GM12878 (cell line): ENCODE data around the gene DCPS. TPM values are rescaled to one million over a fixed set of nuclear protein-coding genes. Genes with fewer than 3 reads are reported as not detected.

Source experiments
- BMI1 ChIP-seq: fragments of 450-650 bp; IDR thresholded peaks from 2 replicates; pipeline ENCODE4 v1.6.1; 2016; ENCODE audit warnings: mild to moderate bottlenecking, moderate library complexity, borderline replicate concordance
- BRCA1 ChIP-seq: IDR thresholded peaks from 2 replicates; pipeline ENCODE4 v1.6.1; 2011; ENCODE audit warnings: low read depth, low read length, improper control_type of control experiment
- CBFB ChIP-seq: IDR thresholded peaks from 2 replicates; pipeline ENCODE4 v1.6.1; 2016; ENCODE audit warnings: antibody characterized with exemption, low read depth
- CREB1 ChIP-seq: IDR thresholded peaks from 2 replicates; pipeline ENCODE4 v1.6.1; 2012; ENCODE audit warnings: low read depth, mild to moderate bottlenecking, inconsistent platforms
- EP300 ChIP-seq, 2 experiments: fragments of 150-350 bp in 1 of 2; IDR thresholded peaks; 2 replicates each; pipeline ENCODE4 v1.6.1; 2011 to 2012; ENCODE audit warnings: low read depth in 2 of 2, low read length in 2 of 2, borderline replicate concordance in 1 of 2, improper control_type of control experiment in 1 of 2, inconsistent platforms in 1 of 2; ENCODE audit not compliant: control insufficient read depth in 1 of 2
- KAT2A ChIP-seq: conservative IDR thresholded peaks from 2 replicates; pipeline ENCODE4 v1.6.1; 2011; ENCODE audit warnings: low read depth, low read length; ENCODE audit not compliant: control insufficient read depth
- KLF5 ChIP-seq: fragments of 450-650 bp; IDR thresholded peaks from 2 replicates; pipeline ENCODE4 v1.6.1; 2014; ENCODE audit warnings: mild to moderate bottlenecking; ENCODE audit not compliant: partially characterized antibody
- MEF2A ChIP-seq: IDR thresholded peaks from 2 replicates; pipeline ENCODE4 v1.6.1; 2011; ENCODE audit warnings: low read depth, mild to moderate bottlenecking, low read length, moderate library complexity; ENCODE audit not compliant: insufficient read depth
- MTA2 ChIP-seq: fragments of 450-650 bp; IDR thresholded peaks from 2 replicates; pipeline ENCODE4 v1.6.1; 2016; ENCODE audit warnings: low read depth, mild to moderate bottlenecking, moderate library complexity
- MYB ChIP-seq: fragments of 150-350 bp; IDR thresholded peaks from 2 replicates; pipeline ENCODE4 v1.6.1; 2014; ENCODE audit warnings: mild to moderate bottlenecking, low read depth, low read length, borderline replicate concordance
- NFYA ChIP-seq: IDR thresholded peaks from 2 replicates; pipeline ENCODE4 v1.6.1; 2011; ENCODE audit warnings: low read depth, mild to moderate bottlenecking, low read length, improper control_type of control experiment, borderline replicate concordance
- RELB ChIP-seq: fragments of 450-650 bp; IDR thresholded peaks from 2 replicates; pipeline ENCODE4 v1.6.1; 2017; ENCODE audit warnings: low read depth, mild to moderate bottlenecking, moderate library complexity
- REST ChIP-seq: IDR thresholded peaks from 2 replicates; pipeline ENCODE4 v1.6.1; 2012; ENCODE audit warnings: mild to moderate bottlenecking, low read depth, low read length
- SIN3A ChIP-seq: IDR thresholded peaks from 2 replicates; pipeline ENCODE4 v1.6.1; 2012; ENCODE audit warnings: low read depth, low read length, improper control_type of control experiment
- SMARCA5 ChIP-seq: fragments of 450-650 bp; IDR thresholded peaks from 2 replicates; pipeline ENCODE4 v1.6.1; 2017; ENCODE audit warnings: mild to moderate bottlenecking
- STAT1 ChIP-seq: fragments of 450-650 bp; conservative IDR thresholded peaks from 2 replicates; pipeline ENCODE4 v1.6.1; 2014; ENCODE audit warnings: antibody characterized with exemption, mild to moderate bottlenecking
- STAT3 ChIP-seq: IDR thresholded peaks from 2 replicates; pipeline ENCODE4 v1.6.1; 2011; ENCODE audit warnings: low read depth, low read length, improper control_type of control experiment
- YBX1 ChIP-seq: fragments of 450-650 bp; IDR thresholded peaks from 2 replicates; pipeline ENCODE4 v1.6.1; 2016; ENCODE audit warnings: antibody characterized with exemption
- ZNF207 ChIP-seq: fragments of 450-650 bp; IDR thresholded peaks from 2 replicates; pipeline ENCODE4 v1.6.1; 2014; ENCODE audit warnings: antibody characterized with exemption, mild to moderate bottlenecking, borderline replicate concordance
- ZNF217 ChIP-seq: fragments of 450-650 bp; IDR thresholded peaks from 2 replicates; pipeline ENCODE4 v1.6.1; 2017; ENCODE audit warnings: antibody characterized with exemption, mild to moderate bottlenecking
- ZNF687 ChIP-seq: fragments of 450-650 bp; IDR thresholded peaks from 2 replicates; pipeline ENCODE4 v1.6.1; 2017; ENCODE audit warnings: mild to moderate bottlenecking, moderate library complexity
- polyA plus RNA-seq, 11 experiments: library from polyadenylated mRNA; depleted of rRNA in 4 of 11; unstranded in 6 of 11; stranded (reverse) in 5 of 11; fragments of >200 nt; fragmentation: Nextera tagmentation in 4 of 11; fragmentation: Illumina TruSeq in 1 of 11; extraction: Ambion mirVana in 4 of 11; extraction: Trizol in 1 of 11; gene quantifications; 1 replicate in 1 of 11; 2 replicates in 10 of 11; pipeline versions ENCODE4 v1.2.1 to v1.2.3, GENCODE V29; 2011 to 2016; ENCODE audit warnings: inconsistent platforms in 2 of 11, missing spikeins in 2 of 11, low read depth in 1 of 11
- total RNA-seq, 4 experiments: library from RNA; depleted of rRNA in 3 of 4; stranded (reverse); fragments of >200 nt in 3 of 4; fragmentation: Illumina TruSeq in 1 of 4; extraction: Trizol in 1 of 4; gene quantifications; 2 replicates each; pipeline versions ENCODE4 v1.2.1 to v1.2.3, GENCODE V29; 2013 to 2021

DCPS gene
- total and polyA plus RNA-seq, 10 of the 15 experiments (the other 5 are each of a cell fraction or from before 2014, with no cell fraction given), result 23.5 to 101 (median 67.4) TPM

- peak; percentile 11 for TF ChIP-seq NFYA
- peak; percentile 64 for TF ChIP-seq SMARCA5
- no peak for TF ChIP-seq ZNF217
- TF ChIP-seq ZNF207, result no peak; the same call in 1 of the 2 replicates
- peak; percentile 54; the same call in 1 of the 2 replicates for TF ChIP-seq CBFB
- peak; percentile 80 for TF ChIP-seq RELB
- TF ChIP-seq STAT1, result no peak
- peak; percentile 99 for TF ChIP-seq CREB1
- TF ChIP-seq BMI1, result no peak
- peak in 1 of 2 experiments; percentile 22; a peak in 1 of 4 replicates for TF ChIP-seq EP300 (IDR thresholded peaks at IDR 0.05; ENCODE audit: borderline replicate concordance in 1 of 2, control insufficient read depth in 1 of 2, low read depth in 2 of 2, low read length in 2 of 2)
- 0 out of 2 replicates have a peak, but pooled peaks have one; percentile 27 for TF ChIP-seq REST
- no peak for TF ChIP-seq MYB
- no peak; the same call in 1 of the 2 replicates for TF ChIP-seq SIN3A
- TF ChIP-seq YBX1, result no peak
- no peak for TF ChIP-seq ZNF687
- TF ChIP-seq MTA2, result no peak
- no peak for TF ChIP-seq STAT3
- TF ChIP-seq BRCA1, result no peak
- no peak for TF ChIP-seq KLF5
- TF ChIP-seq MEF2A, result no peak
- no peak for TF ChIP-seq KAT2A
Measured at GRCh38 chr11:126268708-126269579, 34.9 kb upstream of the DCPS start, which contains the start of the genes FOXRED1 and SRPRA (continued).
